GM12878 (cell line): ENCODE results near the gene ZNF506. TPM values are rescaled to one million over a fixed set of nuclear protein-coding genes. Genes with fewer than 3 reads are reported as not detected.

Experiments used
- ASH2L ChIP-seq: fragments of 300-600, 200-600 bp; sonication (generic); IDR thresholded peaks from 2 replicates; pipeline ENCODE4 v1.6.1; 2017; ENCODE audit warnings: low read depth, mild to moderate bottlenecking, borderline replicate concordance
- POLR2AphosphoS2 ChIP-seq: IDR thresholded peaks from 2 replicates; pipeline ENCODE4 v1.6.1; 2011; ENCODE audit warnings: low read depth, mild to moderate bottlenecking, low read length, improper control_type of control experiment, moderate library complexity
- POU2F2 ChIP-seq: IDR thresholded peaks from 3 replicates; pipeline ENCODE4 v1.6.1; 2011; ENCODE audit warnings: low read depth, mild to moderate bottlenecking, low read length, borderline replicate concordance
- RAD21 ChIP-seq: IDR thresholded peaks from 2 replicates; pipeline ENCODE4 v1.6.1; 2011; ENCODE audit warnings: mild to moderate bottlenecking, low read depth, low read length, moderate library complexity; ENCODE audit not compliant: insufficient read depth
- RB1 ChIP-seq: fragments of 450-650 bp; formaldehyde crosslinking; IDR thresholded peaks from 2 replicates; pipeline ENCODE4 v1.6.1; 2017; ENCODE audit warnings: mild to moderate bottlenecking, borderline replicate concordance
- RBBP5 ChIP-seq: fragments of 200-600 bp; sonication (generic); conservative IDR thresholded peaks from 2 replicates; pipeline ENCODE4 v1.6.1; 2016
- SIN3A ChIP-seq: IDR thresholded peaks from 2 replicates; pipeline ENCODE4 v1.6.1; 2012; ENCODE audit warnings: low read depth, low read length, improper control_type of control experiment
- SREBF2 ChIP-seq: IDR thresholded peaks from 2 replicates; pipeline ENCODE4 v1.6.1; 2012; ENCODE audit warnings: mild to moderate bottlenecking, low read length
- YBX1 ChIP-seq: fragments of 450-650 bp; IDR thresholded peaks from 2 replicates; pipeline ENCODE4 v1.6.1; 2016; ENCODE audit warnings: antibody characterized with exemption
- YY1 ChIP-seq: IDR thresholded peaks from 2 replicates; pipeline ENCODE4 v1.6.1; 2011; ENCODE audit warnings: low read depth, mild to moderate bottlenecking, low read length
- polyA plus RNA-seq, 11 experiments: library from polyadenylated mRNA; depleted of rRNA in 4 of 11; unstranded in 6 of 11; stranded (reverse) in 5 of 11; fragments of >200 nt; fragmentation: Nextera tagmentation in 4 of 11; fragmentation: Illumina TruSeq in 1 of 11; extraction: Ambion mirVana in 4 of 11; extraction: Trizol in 1 of 11; gene quantifications; 1 replicate in 1 of 11; 2 replicates in 10 of 11; pipeline versions ENCODE4 v1.2.1 to v1.2.3, GENCODE V29; 2011 to 2016; ENCODE audit warnings: inconsistent platforms in 2 of 11, missing spikeins in 2 of 11, low read depth in 1 of 11
- total RNA-seq, 4 experiments: library from RNA; depleted of rRNA in 3 of 4; stranded (reverse); fragments of >200 nt in 3 of 4; fragmentation: Illumina TruSeq in 1 of 4; extraction: Trizol in 1 of 4; gene quantifications; 2 replicates each; pipeline versions ENCODE4 v1.2.1 to v1.2.3, GENCODE V29; 2013 to 2021
- TF ChIP-seq, protein P1 (sequence below): fragments of 450-650 bp; formaldehyde crosslinking; IDR thresholded peaks from 2 replicates; pipeline ENCODE4 v1.5.0; 2022; ENCODE audit warnings: mild to moderate bottlenecking, missing genetic modification characterization
- TF ChIP-seq, protein P2 (sequence below): IDR thresholded peaks from 2 replicates; pipeline ENCODE4 v1.6.1; 2011; ENCODE audit warnings: low read depth, mild to moderate bottlenecking, low read length, moderate library complexity, borderline replicate concordance; ENCODE audit errors: extremely low read depth
- TF ChIP-seq, protein P3 (sequence below): fragments of 450-650 bp; IDR thresholded peaks from 2 replicates; pipeline ENCODE4 v1.6.1; 2018; ENCODE audit warnings: mild to moderate bottlenecking, low read depth, moderate library complexity; ENCODE audit not compliant: partially characterized antibody
- TF ChIP-seq, protein P4 (sequence below), 3 experiments: IDR thresholded peaks in 2 of 3; conservative IDR thresholded peaks in 1 of 3; 2 replicates each; pipeline ENCODE4 v1.5.1; 2011; ENCODE audit warnings: low read depth in 3 of 3, low read length in 3 of 3, mild to moderate bottlenecking in 3 of 3, control low read depth in 2 of 3, moderate library complexity in 2 of 3, inconsistent platforms in 1 of 3, mixed read lengths in 1 of 3; ENCODE audit not compliant: control insufficient read depth in 2 of 3, insufficient read depth in 1 of 3; ENCODE audit errors: extremely low read depth in 1 of 3
- TF ChIP-seq, protein P5 (sequence below): fragments of 450-650 bp; IDR thresholded peaks from 2 replicates; pipeline ENCODE4 v1.6.1; 2017; ENCODE audit warnings: mild to moderate bottlenecking, moderate library complexity

Gene ZNF506
- total and polyA plus RNA-seq, 10 of the 15 experiments (the other 5 are each of a cell fraction or from before 2014, with no cell fraction given) = 3.5 to 12.0 (median 7.9) TPM

DNA sequence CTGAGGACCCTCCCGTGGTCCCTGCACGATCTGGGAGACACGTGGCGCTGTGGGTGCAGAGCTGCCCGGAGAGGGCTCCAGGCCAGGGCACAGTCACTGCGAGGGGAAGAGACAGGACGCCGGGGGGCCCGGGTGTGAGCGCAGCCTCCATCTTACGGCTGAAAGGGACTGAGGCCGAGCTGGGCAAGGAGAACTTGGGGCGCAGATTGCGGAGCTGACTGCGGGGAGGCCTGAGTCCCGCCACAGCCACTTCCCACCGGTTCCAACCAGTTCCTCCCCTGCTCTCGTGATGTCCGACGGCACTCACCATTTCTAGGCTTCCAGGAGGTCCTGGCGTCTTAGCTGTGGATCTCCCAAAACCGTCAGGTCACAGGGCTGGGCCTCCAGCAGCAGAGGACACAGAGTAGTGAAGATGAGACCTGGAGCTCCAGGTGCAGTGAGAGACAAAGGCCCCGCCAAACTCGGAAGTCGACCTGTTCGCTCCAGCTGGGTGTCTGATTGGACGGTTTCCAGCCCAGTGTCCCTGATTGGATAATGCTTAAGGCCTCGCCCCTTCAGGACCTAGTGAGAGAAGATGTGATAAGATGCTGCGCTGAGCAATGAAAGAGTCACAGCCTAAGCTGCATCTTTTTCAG, 39.3 kb upstream of the ZNF506 start (continued):
- TF ChIP-seq, protein P1, sequence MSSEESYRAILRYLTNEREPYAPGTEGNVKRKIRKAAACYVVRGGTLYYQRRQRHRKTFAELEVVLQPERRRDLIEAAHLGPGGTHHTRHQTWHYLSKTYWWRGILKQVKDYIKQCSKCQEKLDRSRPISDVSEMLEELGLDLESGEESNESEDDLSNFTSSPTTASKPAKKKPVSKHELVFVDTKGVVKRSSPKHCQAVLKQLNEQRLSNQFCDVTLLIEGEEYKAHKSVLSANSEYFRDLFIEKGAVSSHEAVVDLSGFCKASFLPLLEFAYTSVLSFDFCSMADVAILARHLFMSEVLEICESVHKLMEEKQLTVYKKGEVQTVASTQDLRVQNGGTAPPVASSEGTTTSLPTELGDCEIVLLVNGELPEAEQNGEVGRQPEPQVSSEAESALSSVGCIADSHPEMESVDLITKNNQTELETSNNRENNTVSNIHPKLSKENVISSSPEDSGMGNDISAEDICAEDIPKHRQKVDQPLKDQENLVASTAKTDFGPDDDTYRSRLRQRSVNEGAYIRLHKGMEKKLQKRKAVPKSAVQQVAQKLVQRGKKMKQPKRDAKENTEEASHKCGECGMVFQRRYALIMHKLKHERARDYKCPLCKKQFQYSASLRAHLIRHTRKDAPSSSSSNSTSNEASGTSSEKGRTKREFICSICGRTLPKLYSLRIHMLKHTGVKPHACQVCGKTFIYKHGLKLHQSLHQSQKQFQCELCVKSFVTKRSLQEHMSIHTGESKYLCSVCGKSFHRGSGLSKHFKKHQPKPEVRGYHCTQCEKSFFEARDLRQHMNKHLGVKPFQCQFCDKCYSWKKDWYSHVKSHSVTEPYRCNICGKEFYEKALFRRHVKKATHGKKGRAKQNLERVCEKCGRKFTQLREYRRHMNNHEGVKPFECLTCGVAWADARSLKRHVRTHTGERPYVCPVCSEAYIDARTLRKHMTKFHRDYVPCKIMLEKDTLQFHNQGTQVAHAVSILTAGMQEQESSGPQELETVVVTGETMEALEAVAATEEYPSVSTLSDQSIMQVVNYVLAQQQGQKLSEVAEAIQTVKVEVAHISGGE = no peak
- no peak for TF ChIP-seq POLR2AphosphoS2
- no peak for TF ChIP-seq RB1
- TF ChIP-seq, protein P2, sequence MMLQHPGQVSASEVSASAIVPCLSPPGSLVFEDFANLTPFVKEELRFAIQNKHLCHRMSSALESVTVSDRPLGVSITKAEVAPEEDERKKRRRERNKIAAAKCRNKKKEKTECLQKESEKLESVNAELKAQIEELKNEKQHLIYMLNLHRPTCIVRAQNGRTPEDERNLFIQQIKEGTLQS = no peak
- TF ChIP-seq, protein P3, sequence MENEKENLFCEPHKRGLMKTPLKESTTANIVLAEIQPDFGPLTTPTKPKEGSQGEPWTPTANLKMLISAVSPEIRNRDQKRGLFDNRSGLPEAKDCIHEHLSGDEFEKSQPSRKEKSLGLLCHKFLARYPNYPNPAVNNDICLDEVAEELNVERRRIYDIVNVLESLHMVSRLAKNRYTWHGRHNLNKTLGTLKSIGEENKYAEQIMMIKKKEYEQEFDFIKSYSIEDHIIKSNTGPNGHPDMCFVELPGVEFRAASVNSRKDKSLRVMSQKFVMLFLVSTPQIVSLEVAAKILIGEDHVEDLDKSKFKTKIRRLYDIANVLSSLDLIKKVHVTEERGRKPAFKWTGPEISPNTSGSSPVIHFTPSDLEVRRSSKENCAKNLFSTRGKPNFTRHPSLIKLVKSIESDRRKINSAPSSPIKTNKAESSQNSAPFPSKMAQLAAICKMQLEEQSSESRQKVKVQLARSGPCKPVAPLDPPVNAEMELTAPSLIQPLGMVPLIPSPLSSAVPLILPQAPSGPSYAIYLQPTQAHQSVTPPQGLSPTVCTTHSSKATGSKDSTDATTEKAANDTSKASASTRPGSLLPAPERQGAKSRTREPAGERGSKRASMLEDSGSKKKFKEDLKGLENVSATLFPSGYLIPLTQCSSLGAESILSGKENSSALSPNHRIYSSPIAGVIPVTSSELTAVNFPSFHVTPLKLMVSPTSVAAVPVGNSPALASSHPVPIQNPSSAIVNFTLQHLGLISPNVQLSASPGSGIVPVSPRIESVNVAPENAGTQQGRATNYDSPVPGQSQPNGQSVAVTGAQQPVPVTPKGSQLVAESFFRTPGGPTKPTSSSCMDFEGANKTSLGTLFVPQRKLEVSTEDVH = no peak
- TF ChIP-seq, protein P4, sequence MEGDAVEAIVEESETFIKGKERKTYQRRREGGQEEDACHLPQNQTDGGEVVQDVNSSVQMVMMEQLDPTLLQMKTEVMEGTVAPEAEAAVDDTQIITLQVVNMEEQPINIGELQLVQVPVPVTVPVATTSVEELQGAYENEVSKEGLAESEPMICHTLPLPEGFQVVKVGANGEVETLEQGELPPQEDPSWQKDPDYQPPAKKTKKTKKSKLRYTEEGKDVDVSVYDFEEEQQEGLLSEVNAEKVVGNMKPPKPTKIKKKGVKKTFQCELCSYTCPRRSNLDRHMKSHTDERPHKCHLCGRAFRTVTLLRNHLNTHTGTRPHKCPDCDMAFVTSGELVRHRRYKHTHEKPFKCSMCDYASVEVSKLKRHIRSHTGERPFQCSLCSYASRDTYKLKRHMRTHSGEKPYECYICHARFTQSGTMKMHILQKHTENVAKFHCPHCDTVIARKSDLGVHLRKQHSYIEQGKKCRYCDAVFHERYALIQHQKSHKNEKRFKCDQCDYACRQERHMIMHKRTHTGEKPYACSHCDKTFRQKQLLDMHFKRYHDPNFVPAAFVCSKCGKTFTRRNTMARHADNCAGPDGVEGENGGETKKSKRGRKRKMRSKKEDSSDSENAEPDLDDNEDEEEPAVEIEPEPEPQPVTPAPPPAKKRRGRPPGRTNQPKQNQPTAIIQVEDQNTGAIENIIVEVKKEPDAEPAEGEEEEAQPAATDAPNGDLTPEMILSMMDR (IDR thresholded peaks at IDR 0.05 in 2 of 3, conservative IDR thresholded peaks at IDR 0.05 in 1 of 3; ENCODE audit: control insufficient read depth in 2 of 3, extremely low read depth in 1 of 3, insufficient read depth in 1 of 3, low read depth in 3 of 3, low read length in 3 of 3) = no peak
- no peak for TF ChIP-seq SREBF2
- no peak for TF ChIP-seq YBX1
- no peak for TF ChIP-seq POU2F2
- no peak for TF ChIP-seq RBBP5
- no peak for TF ChIP-seq YY1
- TF ChIP-seq ASH2L = no peak
- TF ChIP-seq SIN3A = no peak
- TF ChIP-seq, protein P5, sequence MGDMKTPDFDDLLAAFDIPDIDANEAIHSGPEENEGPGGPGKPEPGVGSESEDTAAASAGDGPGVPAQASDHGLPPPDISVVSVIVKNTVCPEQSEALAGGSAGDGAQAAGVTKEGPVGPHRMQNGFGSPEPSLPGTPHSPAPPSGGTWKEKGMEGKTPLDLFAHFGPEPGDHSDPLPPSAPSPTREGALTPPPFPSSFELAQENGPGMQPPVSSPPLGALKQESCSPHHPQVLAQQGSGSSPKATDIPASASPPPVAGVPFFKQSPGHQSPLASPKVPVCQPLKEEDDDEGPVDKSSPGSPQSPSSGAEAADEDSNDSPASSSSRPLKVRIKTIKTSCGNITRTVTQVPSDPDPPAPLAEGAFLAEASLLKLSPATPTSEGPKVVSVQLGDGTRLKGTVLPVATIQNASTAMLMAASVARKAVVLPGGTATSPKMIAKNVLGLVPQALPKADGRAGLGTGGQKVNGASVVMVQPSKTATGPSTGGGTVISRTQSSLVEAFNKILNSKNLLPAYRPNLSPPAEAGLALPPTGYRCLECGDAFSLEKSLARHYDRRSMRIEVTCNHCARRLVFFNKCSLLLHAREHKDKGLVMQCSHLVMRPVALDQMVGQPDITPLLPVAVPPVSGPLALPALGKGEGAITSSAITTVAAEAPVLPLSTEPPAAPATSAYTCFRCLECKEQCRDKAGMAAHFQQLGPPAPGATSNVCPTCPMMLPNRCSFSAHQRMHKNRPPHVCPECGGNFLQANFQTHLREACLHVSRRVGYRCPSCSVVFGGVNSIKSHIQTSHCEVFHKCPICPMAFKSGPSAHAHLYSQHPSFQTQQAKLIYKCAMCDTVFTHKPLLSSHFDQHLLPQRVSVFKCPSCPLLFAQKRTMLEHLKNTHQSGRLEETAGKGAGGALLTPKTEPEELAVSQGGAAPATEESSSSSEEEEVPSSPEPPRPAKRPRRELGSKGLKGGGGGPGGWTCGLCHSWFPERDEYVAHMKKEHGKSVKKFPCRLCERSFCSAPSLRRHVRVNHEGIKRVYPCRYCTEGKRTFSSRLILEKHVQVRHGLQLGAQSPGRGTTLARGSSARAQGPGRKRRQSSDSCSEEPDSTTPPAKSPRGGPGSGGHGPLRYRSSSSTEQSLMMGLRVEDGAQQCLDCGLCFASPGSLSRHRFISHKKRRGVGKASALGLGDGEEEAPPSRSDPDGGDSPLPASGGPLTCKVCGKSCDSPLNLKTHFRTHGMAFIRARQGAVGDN = no peak
- TF ChIP-seq RAD21 = no peak
